GM12872 (cell line): ENCODE results near the gene OR10J1.

Source experiments
- TF ChIP-seq, protein P1 (sequence below): IDR thresholded peaks from 3 replicates; pipeline ENCODE4 v1.5.1; 2011; ENCODE audit warnings: low read depth, mild to moderate bottlenecking, low read length, moderate library complexity; ENCODE audit not compliant: insufficient read depth

OR10J1 gene

DNA sequence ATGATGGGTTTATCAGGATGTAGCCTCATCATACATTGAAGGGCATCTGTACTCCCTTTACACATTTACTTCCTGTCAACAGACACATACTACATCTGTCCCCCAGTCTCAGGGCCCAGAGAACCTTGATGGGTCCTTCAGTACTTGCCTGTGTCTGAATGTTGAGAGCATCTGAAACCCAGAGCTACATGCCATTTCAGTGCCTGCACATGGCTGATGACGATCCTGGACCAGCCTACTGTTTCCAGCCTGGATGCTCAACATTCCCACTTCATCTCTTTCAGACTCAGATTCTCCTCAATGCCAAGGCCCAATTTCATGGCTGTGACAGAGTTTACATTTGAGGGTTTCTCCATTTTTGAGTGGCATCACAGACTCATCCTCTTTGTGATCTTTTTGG, 7.6 kb upstream of the OR10J1 start, which contains the start of gene OR10J4:
TSS of gene OR10J4 (plus strand) at position 301 of the 400 bp plus-strand sequence.
- TF ChIP-seq, protein P1, sequence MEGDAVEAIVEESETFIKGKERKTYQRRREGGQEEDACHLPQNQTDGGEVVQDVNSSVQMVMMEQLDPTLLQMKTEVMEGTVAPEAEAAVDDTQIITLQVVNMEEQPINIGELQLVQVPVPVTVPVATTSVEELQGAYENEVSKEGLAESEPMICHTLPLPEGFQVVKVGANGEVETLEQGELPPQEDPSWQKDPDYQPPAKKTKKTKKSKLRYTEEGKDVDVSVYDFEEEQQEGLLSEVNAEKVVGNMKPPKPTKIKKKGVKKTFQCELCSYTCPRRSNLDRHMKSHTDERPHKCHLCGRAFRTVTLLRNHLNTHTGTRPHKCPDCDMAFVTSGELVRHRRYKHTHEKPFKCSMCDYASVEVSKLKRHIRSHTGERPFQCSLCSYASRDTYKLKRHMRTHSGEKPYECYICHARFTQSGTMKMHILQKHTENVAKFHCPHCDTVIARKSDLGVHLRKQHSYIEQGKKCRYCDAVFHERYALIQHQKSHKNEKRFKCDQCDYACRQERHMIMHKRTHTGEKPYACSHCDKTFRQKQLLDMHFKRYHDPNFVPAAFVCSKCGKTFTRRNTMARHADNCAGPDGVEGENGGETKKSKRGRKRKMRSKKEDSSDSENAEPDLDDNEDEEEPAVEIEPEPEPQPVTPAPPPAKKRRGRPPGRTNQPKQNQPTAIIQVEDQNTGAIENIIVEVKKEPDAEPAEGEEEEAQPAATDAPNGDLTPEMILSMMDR: no peak

DNA sequence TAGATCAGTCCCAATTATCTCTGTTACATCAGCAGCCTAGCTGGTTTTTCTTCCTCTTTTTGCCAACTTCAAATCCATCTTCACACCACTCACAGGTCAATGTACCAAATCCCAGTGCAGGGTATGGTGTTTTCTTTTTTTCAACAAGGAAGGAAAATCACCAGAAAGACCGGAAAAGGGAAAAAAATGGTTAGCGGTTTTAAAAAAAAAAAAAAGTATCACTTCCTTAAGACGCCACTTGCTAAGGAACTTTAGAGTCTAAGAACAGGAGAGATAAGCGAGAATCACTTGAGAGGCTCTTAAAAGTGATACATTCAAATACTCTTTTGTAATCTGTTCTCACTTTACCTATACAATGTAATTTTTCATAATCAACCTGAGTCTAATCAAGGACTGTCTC, 3.1 kb upstream of the OR10J1 start:
- TF ChIP-seq, protein P1: no peak

DNA sequence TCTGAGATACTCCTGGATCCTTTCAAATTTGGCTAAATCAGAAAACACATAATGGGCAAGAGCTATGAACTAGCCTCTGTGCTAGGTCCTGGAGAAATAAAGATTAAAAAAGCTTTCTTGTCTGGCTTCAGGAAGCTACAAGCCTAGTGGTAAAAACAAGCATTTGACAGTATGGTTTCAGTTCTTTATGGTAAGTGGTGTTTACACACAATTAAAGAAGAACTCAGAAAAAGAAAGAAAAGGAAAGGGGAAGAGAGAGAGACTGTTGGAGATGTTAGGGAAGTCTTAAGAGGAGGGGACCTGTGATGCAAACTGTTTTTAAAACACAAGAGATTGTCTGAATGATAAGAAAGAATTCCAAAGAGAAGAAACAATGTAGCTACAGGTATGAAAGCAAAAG, 1.8 kb downstream of the OR10J1 start:
- TF ChIP-seq, protein P1: no peak

DNA sequence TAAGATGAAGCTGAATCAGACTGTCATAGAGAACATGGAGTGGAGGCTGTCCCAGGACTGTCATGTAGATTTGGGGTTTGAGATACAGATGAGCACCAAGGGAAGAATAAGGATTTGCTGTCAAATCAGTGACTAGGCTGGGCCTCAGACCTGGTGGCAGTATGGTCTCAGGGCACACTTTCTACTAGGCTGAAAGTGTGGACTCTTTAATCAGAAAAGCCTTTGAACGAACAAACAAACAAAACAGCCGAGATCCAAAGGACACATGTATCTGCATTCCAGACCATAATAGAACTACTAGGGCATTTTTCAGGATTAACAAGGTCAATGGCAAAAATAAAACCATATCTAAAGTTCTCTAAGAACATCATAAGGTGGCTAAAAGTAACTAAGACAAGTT, 2.9 kb downstream of the OR10J1 start:
- TF ChIP-seq, protein P1: no peak

DNA sequence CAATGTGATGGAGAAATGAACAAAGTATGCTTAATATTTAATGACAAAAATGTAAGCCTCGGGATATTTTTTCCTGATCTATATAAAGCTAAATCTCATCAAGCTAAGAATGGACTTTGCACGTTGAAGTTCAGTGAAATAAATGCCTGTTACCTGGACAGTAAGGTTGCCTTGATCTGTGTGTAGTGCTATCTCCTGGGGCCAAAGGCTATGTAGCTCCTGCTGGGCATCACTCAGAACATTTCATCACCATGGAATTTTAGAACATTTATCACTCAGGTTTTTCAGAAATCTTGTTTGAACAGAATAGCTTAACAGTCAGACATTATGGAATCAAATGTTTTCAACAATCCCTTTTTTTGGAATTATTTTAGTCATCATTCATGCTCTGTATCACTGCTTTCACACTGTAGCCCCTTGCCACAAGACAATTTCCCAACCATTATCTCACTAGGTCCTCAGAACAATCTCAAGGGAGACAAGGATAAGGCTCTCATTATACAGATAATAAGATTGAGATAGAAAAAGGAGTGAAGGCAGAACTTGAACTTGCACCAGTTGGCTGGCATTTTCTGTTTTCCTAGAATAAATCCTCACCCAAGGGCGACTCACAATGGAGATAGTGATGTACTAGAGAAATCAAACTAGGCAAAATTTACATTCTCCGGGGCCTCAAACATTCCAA, 3.7 kb downstream of the OR10J1 start:
- TF ChIP-seq, protein P1: no peak

DNA sequence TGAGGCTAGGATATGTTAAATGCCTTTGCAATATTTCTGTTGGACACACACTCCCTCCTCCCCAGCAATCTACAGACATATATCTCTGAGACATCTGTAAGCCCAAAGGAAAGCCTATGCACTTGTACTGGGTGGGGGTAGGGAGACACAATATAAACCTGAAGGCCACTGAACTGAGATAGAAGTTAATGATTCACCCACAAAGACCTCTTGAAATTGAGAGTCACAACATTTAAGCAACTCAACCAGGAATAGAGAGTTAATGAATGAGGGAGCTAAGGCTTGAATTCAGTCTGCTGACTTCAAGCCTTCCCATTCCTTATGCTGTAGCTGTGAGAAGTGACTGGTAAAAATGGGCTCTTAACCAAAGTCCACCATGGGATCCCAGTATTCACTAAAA, 5.0 kb downstream of the OR10J1 start:
- TF ChIP-seq, protein P1: no peak

DNA sequence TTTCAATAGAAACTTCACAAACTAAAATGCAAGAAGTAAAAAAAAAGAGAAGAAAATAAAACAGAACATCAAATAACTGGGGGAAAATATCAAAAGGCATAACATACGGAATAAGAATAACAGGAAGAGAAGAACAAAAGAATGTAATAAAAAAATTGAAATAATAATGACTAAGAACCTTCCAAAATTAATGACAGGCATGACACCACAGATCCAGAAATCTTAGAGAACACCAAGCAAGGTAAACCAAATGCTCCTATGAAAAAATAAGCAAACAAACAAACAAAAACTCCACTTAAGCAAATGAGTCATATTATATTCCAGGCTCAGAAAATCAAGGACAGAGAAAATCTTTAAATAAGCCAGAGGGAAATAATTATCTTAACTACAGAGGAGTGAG, 8.7 kb downstream of the OR10J1 start:
- TF ChIP-seq, protein P1: no peak

DNA sequence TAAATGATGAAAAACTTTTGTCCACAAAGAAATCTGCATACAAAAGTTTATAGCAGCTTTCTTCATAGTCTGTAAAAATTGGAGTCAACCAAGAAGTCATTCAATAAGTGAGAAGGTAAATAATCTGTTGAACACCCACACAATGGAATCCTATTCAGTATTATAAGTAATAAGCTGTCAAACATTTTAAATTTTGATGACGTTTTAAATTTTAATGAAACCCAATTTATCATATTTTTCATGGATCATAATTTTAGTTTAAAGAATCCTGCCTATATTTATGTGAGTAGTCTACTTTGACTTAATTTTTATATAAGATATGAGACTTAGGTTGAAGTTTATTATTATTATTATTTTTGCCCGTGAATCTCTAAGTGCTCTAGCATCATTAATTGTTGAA, 20.0 kb downstream of the OR10J1 start:
- TF ChIP-seq, protein P1: no peak
